HCT116 (cell line): ENCODE data around the gene EIF4G3. TPM values are rescaled to one million over a fixed set of nuclear protein-coding genes. Genes with fewer than 3 reads are reported as not detected.

Experiments used
- ATAC-seq: fragments of 200-7000 bp; cut with Tn5 transposase; 2 replicates; pipeline ENCODE4 v1.9.1; 2020; ENCODE audit warnings: mild to moderate bottlenecking, moderate library complexity
- BruUV-seq: library from RNA; stranded (reverse); fragments of 400-500 nt; replicated peaks from 2 replicates; lab custom pipeline; 2021; lab: Mats Ljungman, UMichigan
- CTCF ChIA-PET: fragments of 300-600 bp; sonication (Branson Sonifier 250); formaldehyde crosslinking; loops from one replicate; lab custom pipeline; 2021; ENCODE audit warnings: antibody characterized with exemption; lab: Charles Lee
- POLR2A ChIA-PET: fragments of 300-600, 350-600 bp; sonication (Branson Sonifier 250); formaldehyde crosslinking; loops from one replicate; lab custom pipeline; 2021; ENCODE audit warnings: antibody characterized with exemption; lab: Charles Lee
- RAD21 ChIA-PET, 2 experiments: fragments of 300-600 bp; sonication (Branson Sonifier 250); formaldehyde crosslinking; loops; one replicate each; lab custom pipeline; 2023; ENCODE audit warnings: low total read pairs in 2 of 2; ENCODE audit not compliant: uncharacterized antibody in 2 of 2, unreplicated experiment in 2 of 2, low non-redundant PET in 1 of 2; lab: Charles Lee
- DNase-seq: peaks from one replicate; pipeline ENCODE4 v3.0.0-alpha.2; 2010; ENCODE audit warnings: low read depth, low spot score
- H2AFZ ChIP-seq: fragments of 200-600 bp; shearing (Covaris generic), sonication (generic); 2 replicates; pipeline ENCODE4 v1.6.1; 2017; ENCODE audit warnings: low read depth, mixed run types, mixed read lengths, antibody characterized with exemption, low read length; ENCODE audit not compliant: poor library complexity, severe bottlenecking
- H3K27ac ChIP-seq: 2 replicates; pipeline ENCODE4 v1.5.1; 2012; ENCODE audit warnings: low read depth, low read length
- H3K27me3 ChIP-seq: fragments of 200-600 bp; sonication (generic); 2 replicates; pipeline ENCODE4 v1.6.1; 2016; ENCODE audit warnings: mixed run types, low read length, mixed read lengths; ENCODE audit not compliant: insufficient read depth
- H3K36me3 ChIP-seq, 2 experiments: fragments of 200-500 bp in 1 of 2; fragments of 200-600 bp in 1 of 2; sonication (Bioruptor generic) in 1 of 2; sonication (generic) in 1 of 2; 2 replicates each; pipeline versions ENCODE4 v1.5.1 to v1.6.1; 2014 to 2016; ENCODE audit warnings: low read length in 2 of 2, inconsistent platforms in 1 of 2, mixed read lengths in 1 of 2, mixed run types in 1 of 2; ENCODE audit not compliant: insufficient read depth in 2 of 2, control insufficient read depth in 1 of 2
- H3K4me1 ChIP-seq, 2 experiments: fragments of 200-600 bp in 1 of 2; sonication (generic) in 1 of 2; 2 replicates each; pipeline versions ENCODE4 v1.5.1 to v1.6.1; 2012 to 2017; ENCODE audit warnings: low read length in 2 of 2, inconsistent platforms in 1 of 2, mild to moderate bottlenecking in 1 of 2, mixed read lengths in 1 of 2, mixed run types in 1 of 2, moderate library complexity in 1 of 2; ENCODE audit not compliant: insufficient read depth in 2 of 2, control insufficient read depth in 1 of 2
- H3K4me2 ChIP-seq: fragments of 200-600 bp; sonication (generic); 2 replicates; pipeline ENCODE4 v1.6.1; 2017; ENCODE audit warnings: mixed run types, low read length, mixed read lengths
- H3K4me3 ChIP-seq, 2 experiments: fragments of 200-600 bp in 1 of 2; sonication (generic) in 1 of 2; replicated peaks in 1 of 2; 2 replicates each; pipeline ENCODE4 v1.5.1; 2011 to 2016; ENCODE audit warnings: low read length in 2 of 2, control low read depth in 1 of 2, low read depth in 1 of 2, mild to moderate bottlenecking in 1 of 2, mixed read lengths in 1 of 2, mixed run types in 1 of 2
- H3K79me2 ChIP-seq: fragments of 200-600 bp; sonication (generic); 2 replicates; pipeline ENCODE4 v1.6.1; 2017; ENCODE audit warnings: mild to moderate bottlenecking, mixed run types, low read length, moderate library complexity, mixed read lengths; ENCODE audit not compliant: insufficient read depth
- H3K9ac ChIP-seq: fragments of 200-600 bp; sonication (generic); 2 replicates; pipeline ENCODE4 v1.6.1; 2016; ENCODE audit warnings: low read length, mixed read lengths
- H3K9me2 ChIP-seq: fragments of 200-600 bp; sonication (generic), shearing (Covaris generic); 2 replicates; pipeline ENCODE4 v1.6.1; 2017; ENCODE audit warnings: mixed run types, mild to moderate bottlenecking, moderate library complexity; ENCODE audit not compliant: insufficient read depth
- H3K9me3 ChIP-seq, 2 experiments: fragments of 200-500 bp in 1 of 2; fragments of 200-600 bp in 1 of 2; sonication (Bioruptor generic) in 1 of 2; sonication (generic) in 1 of 2; 2 replicates each; pipeline ENCODE4 v1.6.1; 2014 to 2017; ENCODE audit warnings: low read length in 2 of 2, mixed read lengths in 2 of 2, inconsistent platforms in 1 of 2, low read depth in 1 of 2, mild to moderate bottlenecking in 1 of 2, mixed run types in 1 of 2, moderate library complexity in 1 of 2; ENCODE audit not compliant: control insufficient read depth in 1 of 2, insufficient read depth in 1 of 2
- H4K20me1 ChIP-seq: fragments of 200-600 bp; sonication (generic), shearing (Covaris generic); 2 replicates; pipeline ENCODE4 v1.6.1; 2017; ENCODE audit warnings: mixed run types, mild to moderate bottlenecking, moderate library complexity; ENCODE audit not compliant: insufficient read depth
- CBX3 ChIP-seq: IDR thresholded peaks from 2 replicates; pipeline ENCODE4 v1.6.1; 2012; ENCODE audit warnings: low read depth
- EGR1 ChIP-seq: IDR thresholded peaks from 2 replicates; pipeline ENCODE4 v1.6.1; 2012; ENCODE audit warnings: low read depth
- EZH2 ChIP-seq: fragments of 200-600 bp; sonication (generic); IDR thresholded peaks from 2 replicates; pipeline ENCODE4 v1.6.1; 2017; ENCODE audit warnings: antibody characterized with exemption, mixed run types
- EZH2phosphoT487 ChIP-seq: fragments of 200-600 bp; IDR thresholded peaks from 2 replicates; pipeline ENCODE4 v1.6.1; 2018; ENCODE audit warnings: antibody characterized with exemption, borderline replicate concordance
- SP1 ChIP-seq: IDR thresholded peaks from 2 replicates; pipeline ENCODE4 v1.6.1; 2012; ENCODE audit warnings: low read depth
- SRF ChIP-seq: IDR thresholded peaks from 2 replicates; pipeline ENCODE4 v1.6.1; 2012; ENCODE audit warnings: low read depth
- TCF7L2 ChIP-seq: IDR thresholded peaks from 2 replicates; pipeline ENCODE4 v1.7.0; 2011; ENCODE audit warnings: borderline replicate concordance, inconsistent platforms; ENCODE audit not compliant: insufficient read depth, insufficient read length; ENCODE audit errors: extremely low read depth
- intact Hi-C: fragments of 100-400 bp; cut with micrococcal nuclease; formaldehyde crosslinking; loops from 2 replicates; pipeline ENCODE4 v1.10.0; 2022
- total RNA-seq: library from RNA; stranded (reverse); gene quantifications from one replicate; pipeline ENCODE4 v1.2.1, GENCODE V29; 2021; ENCODE audit not compliant: unreplicated experiment
- TF ChIP-seq, protein P1 (sequence below), 3 experiments: fragments of 200-600 bp in 1 of 3; sonication (generic) in 1 of 3; IDR thresholded peaks in 2 of 3; conservative IDR thresholded peaks in 1 of 3; 2 replicates each; pipeline ENCODE4 v1.5.1; 2012 to 2017; ENCODE audit warnings: low read depth in 2 of 3, low read length in 2 of 3, antibody characterized with exemption in 1 of 3, borderline replicate concordance in 1 of 3, control low read depth in 1 of 3, mild to moderate bottlenecking in 1 of 3, mixed read lengths in 1 of 3, mixed run types in 1 of 3, moderate library complexity in 1 of 3; ENCODE audit not compliant: insufficient read depth in 1 of 3
- TF ChIP-seq, protein P2 (sequence below): IDR thresholded peaks from 2 replicates; pipeline ENCODE4 v1.6.1; 2011; ENCODE audit warnings: mild to moderate bottlenecking, low read length, moderate library complexity; ENCODE audit not compliant: insufficient replicate concordance; ENCODE audit errors: extremely low read depth

EIF4G3 gene
- total RNA-seq, 1 experiment from 2014 or later, result 40.1 TPM

DNA sequence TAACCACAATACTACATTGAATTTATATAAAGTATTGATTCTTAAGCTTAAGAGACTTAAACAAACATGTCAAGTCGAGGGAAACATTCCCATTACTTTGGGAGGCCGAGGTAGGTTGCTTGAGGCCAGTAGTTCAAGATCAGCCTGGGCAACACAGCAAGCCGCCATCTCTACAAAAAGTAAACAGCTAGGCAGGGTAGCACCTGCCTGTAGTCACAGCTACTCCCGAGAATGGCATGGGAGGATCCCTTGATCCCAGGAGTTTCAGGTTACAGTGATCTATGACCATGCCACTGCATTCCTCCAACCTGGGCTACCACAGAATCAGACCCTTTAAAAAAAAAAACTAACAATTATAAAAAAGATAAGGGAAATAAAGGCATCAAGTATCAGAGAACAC is 50.4 kb downstream of the EIF4G3 start (continued):
- TF ChIP-seq, protein P1, sequence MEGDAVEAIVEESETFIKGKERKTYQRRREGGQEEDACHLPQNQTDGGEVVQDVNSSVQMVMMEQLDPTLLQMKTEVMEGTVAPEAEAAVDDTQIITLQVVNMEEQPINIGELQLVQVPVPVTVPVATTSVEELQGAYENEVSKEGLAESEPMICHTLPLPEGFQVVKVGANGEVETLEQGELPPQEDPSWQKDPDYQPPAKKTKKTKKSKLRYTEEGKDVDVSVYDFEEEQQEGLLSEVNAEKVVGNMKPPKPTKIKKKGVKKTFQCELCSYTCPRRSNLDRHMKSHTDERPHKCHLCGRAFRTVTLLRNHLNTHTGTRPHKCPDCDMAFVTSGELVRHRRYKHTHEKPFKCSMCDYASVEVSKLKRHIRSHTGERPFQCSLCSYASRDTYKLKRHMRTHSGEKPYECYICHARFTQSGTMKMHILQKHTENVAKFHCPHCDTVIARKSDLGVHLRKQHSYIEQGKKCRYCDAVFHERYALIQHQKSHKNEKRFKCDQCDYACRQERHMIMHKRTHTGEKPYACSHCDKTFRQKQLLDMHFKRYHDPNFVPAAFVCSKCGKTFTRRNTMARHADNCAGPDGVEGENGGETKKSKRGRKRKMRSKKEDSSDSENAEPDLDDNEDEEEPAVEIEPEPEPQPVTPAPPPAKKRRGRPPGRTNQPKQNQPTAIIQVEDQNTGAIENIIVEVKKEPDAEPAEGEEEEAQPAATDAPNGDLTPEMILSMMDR (IDR thresholded peaks at IDR 0.05 in 2 of 3, conservative IDR thresholded peaks at IDR 0.05 in 1 of 3; ENCODE audit: borderline replicate concordance in 1 of 3, insufficient read depth in 1 of 3, low read depth in 2 of 3, low read length in 2 of 3), result no peak

DNA sequence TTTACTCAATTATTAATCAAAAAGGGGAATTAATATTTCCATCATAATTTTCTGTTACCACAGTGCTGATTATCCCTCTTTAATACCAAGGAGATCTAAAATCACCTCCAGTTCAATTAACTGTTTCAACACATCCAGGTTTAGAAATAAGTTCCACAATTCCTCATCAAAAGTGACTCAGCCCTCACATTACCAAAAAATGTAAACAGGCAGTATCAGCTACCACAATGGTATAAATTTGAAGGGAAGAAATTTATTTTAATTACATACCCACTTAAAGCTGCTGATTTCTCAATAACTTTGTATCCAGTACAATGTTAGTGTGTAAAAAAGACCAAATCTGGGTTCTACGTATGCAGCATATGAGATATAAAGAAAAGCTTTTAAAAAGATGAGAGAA is 51.9 kb downstream of the EIF4G3 start:
- H3K9me2 ChIP-seq, result no peaks in the 10 kb centered on the region
- H3K4me3 ChIP-seq, result no peak overlapping the region
- no TSS peak for BruUV-seq
- H3K4me2 ChIP-seq, result no peak overlapping the region
- ATAC-seq (no peak), DNase-seq (no peak)
- intact Hi-C loops, result no loop called here
- no peak overlapping the region for H3K9ac ChIP-seq
- no peaks in the 10 kb centered on the region for H3K27me3 ChIP-seq
- no peaks in the 10 kb centered on the region for H3K79me2 ChIP-seq
- no peak overlapping the region for H2AFZ ChIP-seq
- RAD21 ChIA-PET, result no interaction called here
- no peaks in the 10 kb centered on the region for H4K20me1 ChIP-seq
- H3K27ac ChIP-seq, result no peak overlapping the region
- CTCF ChIA-PET, result no interaction called here
- POLR2A ChIA-PET, result no interaction called here
- H3K9me3 ChIP-seq, result no peaks in the 10 kb centered on the region
- no peaks in the 10 kb centered on the region for H3K36me3 ChIP-seq
- TF ChIP-seq SP1 (no peak), EZH2phosphoT487 (no peak), TCF7L2 (no peak), EZH2 (no peak), EGR1 (no peak), CBX3 (no peak), SRF (no peak)
- TF ChIP-seq, protein P2, sequence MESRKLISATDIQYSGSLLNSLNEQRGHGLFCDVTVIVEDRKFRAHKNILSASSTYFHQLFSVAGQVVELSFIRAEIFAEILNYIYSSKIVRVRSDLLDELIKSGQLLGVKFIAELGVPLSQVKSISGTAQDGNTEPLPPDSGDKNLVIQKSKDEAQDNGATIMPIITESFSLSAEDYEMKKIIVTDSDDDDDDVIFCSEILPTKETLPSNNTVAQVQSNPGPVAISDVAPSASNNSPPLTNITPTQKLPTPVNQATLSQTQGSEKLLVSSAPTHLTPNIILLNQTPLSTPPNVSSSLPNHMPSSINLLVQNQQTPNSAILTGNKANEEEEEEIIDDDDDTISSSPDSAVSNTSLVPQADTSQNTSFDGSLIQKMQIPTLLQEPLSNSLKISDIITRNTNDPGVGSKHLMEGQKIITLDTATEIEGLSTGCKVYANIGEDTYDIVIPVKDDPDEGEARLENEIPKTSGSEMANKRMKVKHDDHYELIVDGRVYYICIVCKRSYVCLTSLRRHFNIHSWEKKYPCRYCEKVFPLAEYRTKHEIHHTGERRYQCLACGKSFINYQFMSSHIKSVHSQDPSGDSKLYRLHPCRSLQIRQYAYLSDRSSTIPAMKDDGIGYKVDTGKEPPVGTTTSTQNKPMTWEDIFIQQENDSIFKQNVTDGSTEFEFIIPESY, result no peak
- TF ChIP-seq, all 23 proteins: peak for 0
- H3K4me1 ChIP-seq, result peaks cover 6% of the 10 kb centered on the region in 2 experiments; a peak in 3 of 4 replicates
